ENCODE data around the gene QRICH1.

Gene QRICH1

GRCh38 chr3:49132437-49133225 lies 38.8 kb upstream of the QRICH1 start, which contains the start of gene LAMB2:
Gene LAMB2 (minus strand): TSS chr3:49133050. CDS start chr3:49132867, 183 bp downstream.
- DNase-seq (ENCODE audit: low read depth) = peak; percentile 68
- H3K4me3 ChIP-seq (ENCODE audit: control insufficient read depth, low read depth, low read length) = peak within 1 kb of the TSS; percentile 88
- TF ChIP-seq, protein P1, sequence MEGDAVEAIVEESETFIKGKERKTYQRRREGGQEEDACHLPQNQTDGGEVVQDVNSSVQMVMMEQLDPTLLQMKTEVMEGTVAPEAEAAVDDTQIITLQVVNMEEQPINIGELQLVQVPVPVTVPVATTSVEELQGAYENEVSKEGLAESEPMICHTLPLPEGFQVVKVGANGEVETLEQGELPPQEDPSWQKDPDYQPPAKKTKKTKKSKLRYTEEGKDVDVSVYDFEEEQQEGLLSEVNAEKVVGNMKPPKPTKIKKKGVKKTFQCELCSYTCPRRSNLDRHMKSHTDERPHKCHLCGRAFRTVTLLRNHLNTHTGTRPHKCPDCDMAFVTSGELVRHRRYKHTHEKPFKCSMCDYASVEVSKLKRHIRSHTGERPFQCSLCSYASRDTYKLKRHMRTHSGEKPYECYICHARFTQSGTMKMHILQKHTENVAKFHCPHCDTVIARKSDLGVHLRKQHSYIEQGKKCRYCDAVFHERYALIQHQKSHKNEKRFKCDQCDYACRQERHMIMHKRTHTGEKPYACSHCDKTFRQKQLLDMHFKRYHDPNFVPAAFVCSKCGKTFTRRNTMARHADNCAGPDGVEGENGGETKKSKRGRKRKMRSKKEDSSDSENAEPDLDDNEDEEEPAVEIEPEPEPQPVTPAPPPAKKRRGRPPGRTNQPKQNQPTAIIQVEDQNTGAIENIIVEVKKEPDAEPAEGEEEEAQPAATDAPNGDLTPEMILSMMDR (conservative IDR thresholded peaks at IDR 0.05; ENCODE audit: control insufficient read depth, insufficient read depth, low read depth, low read length) = no peak

- no peak for DNase-seq (ENCODE audit: low read depth)
- peak overlapping the region; percentile 88 for H3K4me3 ChIP-seq (ENCODE audit: control insufficient read depth, low read depth, low read length)
- TF ChIP-seq, protein P1 (conservative IDR thresholded peaks at IDR 0.05; ENCODE audit: control insufficient read depth, insufficient read depth, low read depth, low read length) = no peak
Observed at GRCh38 chr3:49132073-49132436, 38.2 kb upstream of the QRICH1 start.

GRCh38 chr3:49131576-49131975 lies 37.7 kb upstream of the QRICH1 start:
- no peak for DNase-seq (ENCODE audit: low read depth)
- TF ChIP-seq, protein P1 (conservative IDR thresholded peaks at IDR 0.05; ENCODE audit: control insufficient read depth, insufficient read depth, low read depth, low read length) = no peak
- peak overlapping the region; percentile 88 for H3K4me3 ChIP-seq (ENCODE audit: control insufficient read depth, low read depth, low read length)

DNA sequence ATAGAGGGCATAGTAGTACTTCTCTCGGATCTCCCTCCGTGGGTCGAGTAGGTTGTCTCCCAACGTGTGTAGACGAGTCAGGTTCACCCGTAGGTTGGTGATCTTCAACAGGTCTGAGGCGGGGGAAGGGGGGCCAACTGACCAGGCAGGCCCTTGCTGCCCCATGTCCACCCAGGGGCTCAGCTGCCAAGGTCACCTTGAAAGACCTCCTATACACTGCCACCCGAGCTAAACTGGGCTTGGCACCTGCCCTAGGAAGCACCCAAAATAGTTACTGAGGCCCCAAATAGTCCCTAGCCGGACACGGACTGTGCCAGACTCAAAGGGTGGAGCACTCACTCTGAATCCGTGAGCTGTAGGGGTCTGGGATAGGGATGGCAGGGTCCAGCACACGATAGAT lies 37.2 kb upstream of the QRICH1 start:
- no peak for DNase-seq (ENCODE audit: low read depth)
- no peak overlapping the region for H3K4me3 ChIP-seq (ENCODE audit: control insufficient read depth, low read depth, low read length)
- TF ChIP-seq, protein P1 (conservative IDR thresholded peaks at IDR 0.05; ENCODE audit: control insufficient read depth, insufficient read depth, low read depth, low read length) = no peak

- DNase-seq (ENCODE audit: low read depth) = peak; percentile 26
Observed at GRCh38 chr3:49124991-49125670, 31.3 kb upstream of the QRICH1 start.

DNA sequence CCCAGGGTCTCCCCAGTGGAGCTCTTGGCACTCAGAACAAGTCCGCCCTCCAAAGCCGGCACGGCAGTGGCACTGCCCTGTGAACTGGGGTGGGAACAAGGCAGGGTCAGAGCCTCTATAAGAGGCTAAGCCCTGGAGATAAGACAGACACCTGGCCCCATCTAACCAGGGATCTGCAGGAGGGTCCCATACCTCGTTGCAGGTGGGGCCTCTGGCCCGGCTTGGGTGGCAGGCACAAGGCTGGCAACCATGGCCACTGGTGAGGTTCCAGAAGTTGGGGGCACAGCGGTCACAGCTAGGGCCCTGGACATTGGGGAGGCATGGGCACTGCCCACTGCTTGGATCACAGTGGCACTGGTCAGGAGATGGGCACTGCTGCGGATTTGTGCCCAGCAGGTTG lies 30.3 kb upstream of the QRICH1 start:
- H3K4me3 ChIP-seq (ENCODE audit: control insufficient read depth, low read depth, low read length) = no peak overlapping the region
- TF ChIP-seq, protein P1 (conservative IDR thresholded peaks at IDR 0.05; ENCODE audit: control insufficient read depth, insufficient read depth, low read depth, low read length) = no peak
- no peak for DNase-seq (ENCODE audit: low read depth)

More at GRCh38 chr3:49124991-49125670, 31.3 kb upstream of the QRICH1 start:
- TF ChIP-seq, protein P1 (conservative IDR thresholded peaks at IDR 0.05; ENCODE audit: control insufficient read depth, insufficient read depth, low read depth, low read length) = peak; percentile 12
- H3K4me3 ChIP-seq (ENCODE audit: control insufficient read depth, low read depth, low read length) = no peak overlapping the region
